ENCODE measurements around the gene KCTD21.

KCTD21 gene

GRCh38 chr11:78213526-78214330 is 25.3 kb upstream of the KCTD21 start:
- DNase-seq (ENCODE audit: insufficient read length, low spot score) = no peak
- TF ChIP-seq POLR2A (IDR thresholded peaks at IDR 0.05; ENCODE audit: low read depth, low read length) = no peak
- no peak for FAIRE-seq

- DNase-seq (ENCODE audit: insufficient read length, low spot score) (no peak), FAIRE-seq (no peak)
- no peak for TF ChIP-seq POLR2A (IDR thresholded peaks at IDR 0.05; ENCODE audit: low read depth, low read length)
Measured at GRCh38 chr11:78212586-78213371, 24.4 kb upstream of the KCTD21 start.

GRCh38 chr11:78211565-78211964 is 23.1 kb upstream of the KCTD21 start:
- no peak for TF ChIP-seq POLR2A (IDR thresholded peaks at IDR 0.05; ENCODE audit: low read depth, low read length)
- DNase-seq (ENCODE audit: insufficient read length, low spot score) = no peak
- no peak for FAIRE-seq

GRCh38 chr11:78210000-78210608 is 21.7 kb upstream of the KCTD21 start:
- FAIRE-seq = no peak
- no peak for DNase-seq (ENCODE audit: insufficient read length, low spot score)
- TF ChIP-seq POLR2A (IDR thresholded peaks at IDR 0.05; ENCODE audit: low read depth, low read length) = no peak

- no peak for TF ChIP-seq POLR2A (IDR thresholded peaks at IDR 0.05; ENCODE audit: low read depth, low read length)
- FAIRE-seq = no peak
- no peak for DNase-seq (ENCODE audit: insufficient read length, low spot score)
Measured at GRCh38 chr11:78209478-78209877, 21.1 kb upstream of the KCTD21 start.

DNA sequence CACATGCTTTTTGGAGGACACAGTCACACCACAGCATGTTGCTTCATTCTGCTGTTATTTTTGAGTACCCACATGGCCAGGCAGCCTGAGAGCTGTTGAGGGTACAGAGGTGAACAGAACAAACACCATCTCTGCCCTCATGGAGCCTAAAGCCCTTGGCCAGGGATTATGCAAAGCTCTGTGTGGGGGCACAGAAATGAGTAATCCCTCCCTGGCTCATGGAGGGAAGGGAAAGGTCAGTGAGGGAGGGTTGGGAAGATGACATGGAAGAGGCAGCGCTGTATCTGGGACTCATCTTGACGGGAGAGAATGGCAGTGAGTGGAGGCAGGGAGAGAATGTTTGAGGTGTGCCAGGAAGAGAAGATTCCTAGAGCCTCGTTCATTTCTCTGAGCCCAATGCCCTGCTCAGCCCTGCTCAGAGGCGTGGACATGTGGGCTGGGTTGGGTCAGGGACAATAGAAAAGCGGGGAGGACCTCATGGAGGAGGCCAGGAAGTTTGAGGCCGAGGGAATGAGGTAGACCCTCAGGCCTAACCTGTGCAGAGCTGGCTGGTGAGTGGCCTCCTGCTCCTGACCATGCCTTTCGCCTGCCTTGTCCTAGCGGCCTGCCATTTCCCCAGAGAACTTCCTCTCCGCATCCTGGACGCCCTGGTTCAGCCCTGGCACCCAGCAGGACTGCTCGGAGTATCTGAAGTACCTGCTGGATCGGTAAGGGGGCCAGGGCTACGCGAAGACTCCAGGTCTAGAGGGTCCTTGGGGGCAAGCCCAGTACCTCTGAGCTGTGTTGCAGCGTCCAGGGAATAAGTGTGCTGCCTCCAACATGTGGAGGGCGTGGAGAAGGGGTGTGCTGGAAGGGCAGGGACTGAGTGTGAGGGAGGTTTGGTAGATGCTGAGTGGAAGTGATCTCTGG is 20.1 kb upstream of the KCTD21 start:
- no peak for TF ChIP-seq POLR2A (IDR thresholded peaks at IDR 0.05; ENCODE audit: low read depth, low read length)
- no peak for FAIRE-seq
- DNase-seq (ENCODE audit: insufficient read length, low spot score) = no peak

- DNase-seq (ENCODE audit: insufficient read length, low spot score) (no peak), FAIRE-seq (no peak)
- TF ChIP-seq POLR2A (IDR thresholded peaks at IDR 0.05; ENCODE audit: low read depth, low read length) = no peak
Measured at GRCh38 chr11:78207532-78208256, 19.3 kb upstream of the KCTD21 start.

GRCh38 chr11:78205691-78206090 is 17.3 kb upstream of the KCTD21 start:
- DNase-seq (ENCODE audit: insufficient read length, low spot score) = no peak
- TF ChIP-seq POLR2A (IDR thresholded peaks at IDR 0.05; ENCODE audit: low read depth, low read length) = no peak
- FAIRE-seq = no peak

DNA sequence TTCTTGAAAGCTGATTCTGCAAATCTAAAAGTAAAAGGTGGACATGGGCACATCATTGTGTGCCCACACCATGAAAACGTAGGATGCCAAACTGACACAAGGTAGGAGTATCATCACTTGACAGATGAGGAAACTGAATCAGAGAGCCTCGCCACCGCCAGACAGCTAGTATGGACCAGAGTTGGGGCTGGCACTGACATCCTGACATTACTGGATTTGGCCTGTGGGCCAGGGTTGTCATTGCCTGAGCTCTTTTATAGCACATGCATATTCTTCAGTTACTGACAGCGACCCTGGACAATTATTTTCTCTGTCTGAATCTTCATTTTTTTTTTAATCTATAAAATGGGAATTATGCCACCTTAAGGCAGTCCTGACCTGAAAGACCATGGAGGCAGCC is 16.8 kb upstream of the KCTD21 start:
- DNase-seq (ENCODE audit: insufficient read length, low spot score) (no peak), FAIRE-seq (no peak)
- TF ChIP-seq POLR2A (IDR thresholded peaks at IDR 0.05; ENCODE audit: low read depth, low read length) = no peak

GRCh38 chr11:78203184-78203583 is 14.8 kb upstream of the KCTD21 start:
- FAIRE-seq (no peak), DNase-seq (ENCODE audit: insufficient read length, low spot score) (no peak)
- TF ChIP-seq POLR2A (IDR thresholded peaks at IDR 0.05; ENCODE audit: low read depth, low read length) = no peak

GRCh38 chr11:78202733-78203167 is 14.3 kb upstream of the KCTD21 start:
- FAIRE-seq (no peak), DNase-seq (ENCODE audit: insufficient read length, low spot score) (no peak)
- TF ChIP-seq POLR2A (IDR thresholded peaks at IDR 0.05; ENCODE audit: low read depth, low read length) = no peak

GRCh38 chr11:78201096-78201818 is 12.8 kb upstream of the KCTD21 start:
- no peak for DNase-seq (ENCODE audit: insufficient read length, low spot score)
- TF ChIP-seq POLR2A (IDR thresholded peaks at IDR 0.05; ENCODE audit: low read depth, low read length) = no peak
- no peak for FAIRE-seq
